ENCODE results near the gene RBP3.

Gene RBP3

DNA sequence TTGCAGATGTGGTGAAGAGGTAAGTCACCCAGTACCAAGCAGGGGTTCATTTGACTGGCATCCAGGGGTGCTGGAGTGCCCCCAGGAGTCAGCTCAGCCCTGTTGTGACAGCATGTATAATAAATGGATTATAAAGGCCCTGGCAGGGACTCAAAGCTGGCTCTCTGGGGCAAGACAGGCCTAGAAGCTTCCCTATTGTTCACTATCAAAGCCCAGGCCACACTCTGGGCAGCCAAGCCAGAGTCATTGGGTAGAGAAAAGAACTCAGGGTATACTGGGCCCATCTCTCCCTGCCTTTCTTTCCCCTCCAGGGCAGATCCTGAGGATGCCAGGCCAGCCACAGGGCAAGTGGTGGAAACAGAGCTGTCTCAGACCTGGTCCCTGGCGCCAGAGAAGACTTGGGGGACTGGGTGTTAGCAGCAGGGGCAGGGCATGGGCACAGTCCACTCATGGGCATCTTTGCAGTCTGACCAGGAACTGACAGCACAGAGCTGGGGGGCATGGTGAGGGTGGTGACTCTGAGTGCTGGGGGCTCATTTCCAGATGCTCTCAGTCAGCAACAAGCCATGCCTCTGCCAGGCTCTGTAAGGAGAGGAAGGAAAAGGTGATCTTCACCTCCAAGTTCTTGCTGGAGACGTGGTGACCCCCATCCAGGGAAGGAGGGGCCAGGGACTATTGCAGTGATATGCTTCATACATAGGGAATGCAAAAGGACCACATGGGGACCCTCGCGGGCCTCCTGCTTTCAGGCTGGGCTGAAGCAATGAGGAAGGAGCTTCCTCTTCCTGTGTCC lies 11.7 kb downstream of the RBP3 start:
- DNase-seq, result no peak

DNA sequence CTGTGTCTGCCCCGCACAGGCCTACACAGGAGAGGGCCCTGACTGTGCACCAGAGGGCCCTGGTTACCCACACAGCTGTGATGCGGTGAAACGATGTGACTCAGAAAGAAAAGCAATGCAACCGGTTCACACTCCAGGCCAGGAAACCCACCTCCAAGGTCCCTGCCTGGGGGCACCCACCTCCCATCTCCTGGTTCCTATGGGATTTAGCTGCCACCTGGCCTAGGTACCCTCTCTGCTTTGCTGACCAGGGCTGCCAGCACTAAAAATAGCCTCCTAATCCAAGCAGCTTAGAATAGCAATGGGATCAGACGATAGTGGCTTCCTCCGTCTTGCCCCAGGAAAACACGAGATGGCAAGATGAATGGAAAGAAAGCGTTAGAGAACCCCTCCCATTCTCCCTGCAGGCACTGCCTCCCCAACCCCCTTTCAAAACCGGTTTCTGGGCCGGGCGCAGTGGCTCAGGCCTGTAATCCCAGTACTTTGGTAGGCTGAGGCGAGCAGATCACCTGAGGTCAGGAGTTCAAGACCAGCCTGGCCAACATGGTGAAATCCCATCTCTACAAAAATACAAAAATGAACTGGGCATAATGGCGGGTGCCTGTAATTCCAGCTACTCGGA lies 12.4 kb downstream of the RBP3 start:
- no peak for DNase-seq

DNA sequence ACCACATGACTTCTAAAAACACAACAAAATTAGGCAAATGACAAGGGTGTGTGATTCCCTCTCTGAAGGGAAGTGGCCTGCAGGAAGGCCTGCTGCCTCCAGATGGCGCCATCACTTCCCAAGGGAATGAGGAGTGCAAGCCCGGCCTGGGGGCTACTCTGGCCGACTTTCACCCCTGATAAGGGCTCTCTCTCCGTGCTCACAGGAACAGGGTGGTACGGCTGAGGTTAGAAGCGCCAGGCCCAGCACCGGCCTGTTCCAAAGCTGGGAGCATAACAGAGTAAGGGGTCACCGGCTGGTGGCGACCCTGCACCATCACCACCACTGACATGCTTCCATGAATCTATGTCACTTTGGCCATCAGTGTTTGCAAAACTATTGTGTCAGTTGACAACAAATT lies 13.1 kb downstream of the RBP3 start:
- DNase-seq, result no peak

DNA sequence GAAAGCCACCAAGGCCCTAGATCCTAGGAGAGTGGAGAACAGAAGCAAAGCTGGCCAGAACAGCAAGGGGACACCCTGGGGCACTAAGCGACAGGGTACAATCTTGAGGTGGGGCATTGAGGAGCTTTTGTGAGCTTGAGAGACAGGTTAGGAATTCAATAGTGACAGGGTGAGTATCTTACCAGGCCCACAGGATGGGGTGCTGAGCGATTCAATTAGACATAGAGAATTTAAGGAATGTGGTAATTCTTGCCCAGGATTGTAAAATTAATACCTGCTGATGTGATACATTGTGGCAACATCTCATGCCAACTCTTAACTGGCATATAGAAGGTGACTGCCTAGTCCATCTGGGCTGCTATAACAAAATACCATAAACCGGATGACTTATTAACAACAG lies 14.0 kb downstream of the RBP3 start:
- DNase-seq, result no peak

DNA sequence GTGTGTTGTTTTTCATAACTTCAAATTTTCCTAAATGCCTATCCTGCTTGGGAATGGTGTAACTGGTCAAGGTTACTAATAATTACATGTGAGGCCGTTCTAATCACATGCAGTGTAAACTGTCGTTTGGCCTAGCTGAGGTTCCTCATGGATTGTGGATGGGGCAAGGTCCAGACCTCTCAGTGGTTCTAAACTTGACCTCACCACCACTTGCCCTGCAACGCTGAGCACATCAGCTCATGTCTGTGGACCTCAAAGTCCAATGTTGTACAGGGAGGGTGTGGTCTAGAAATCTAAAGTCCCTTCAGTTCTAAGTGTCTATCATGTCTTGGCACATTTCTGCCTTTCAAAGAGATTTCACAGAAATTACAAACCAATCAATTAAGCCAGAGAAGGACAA lies 15.6 kb downstream of the RBP3 start:
- no peak for DNase-seq

DNA sequence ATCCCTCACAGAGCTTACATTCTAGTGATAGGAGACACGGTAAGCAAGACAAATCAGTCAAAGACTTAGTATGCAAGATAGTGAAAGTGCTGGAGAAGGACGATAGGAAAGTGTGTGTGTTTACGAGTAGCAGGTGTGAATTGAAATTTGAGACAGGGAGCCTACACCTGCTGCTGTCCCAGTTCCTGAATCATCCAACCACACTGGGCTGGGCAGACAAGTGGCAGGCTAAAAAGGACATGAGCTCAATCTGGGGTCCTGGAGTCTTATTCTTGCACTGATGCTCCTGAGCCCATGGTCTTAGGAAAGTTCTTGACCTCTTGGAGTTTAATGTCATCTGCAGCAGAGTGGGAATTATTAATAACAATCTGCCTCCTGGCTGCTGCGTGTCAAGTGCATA lies 16.2 kb downstream of the RBP3 start:
- no peak for DNase-seq

DNA sequence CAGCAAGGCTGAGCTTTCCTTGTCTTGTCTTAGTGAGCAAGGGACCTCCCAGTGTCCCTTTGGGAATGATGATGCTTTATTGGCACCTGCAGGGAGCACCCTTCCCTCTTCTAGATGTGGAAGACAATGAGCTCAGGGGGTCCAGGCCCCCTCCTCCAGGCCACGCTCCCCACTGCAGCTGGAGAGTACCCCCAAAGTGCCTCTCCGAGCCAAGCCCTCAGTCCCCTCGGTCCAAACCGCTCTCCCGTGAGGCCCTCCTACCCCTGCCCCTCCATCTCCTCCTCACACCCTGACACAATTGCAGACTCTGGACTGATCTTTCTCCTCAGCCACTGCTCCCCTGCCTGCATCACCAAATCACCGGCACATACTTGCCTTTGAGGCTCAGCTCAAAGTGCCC lies 16.7 kb downstream of the RBP3 start:
- no peak for DNase-seq

DNA sequence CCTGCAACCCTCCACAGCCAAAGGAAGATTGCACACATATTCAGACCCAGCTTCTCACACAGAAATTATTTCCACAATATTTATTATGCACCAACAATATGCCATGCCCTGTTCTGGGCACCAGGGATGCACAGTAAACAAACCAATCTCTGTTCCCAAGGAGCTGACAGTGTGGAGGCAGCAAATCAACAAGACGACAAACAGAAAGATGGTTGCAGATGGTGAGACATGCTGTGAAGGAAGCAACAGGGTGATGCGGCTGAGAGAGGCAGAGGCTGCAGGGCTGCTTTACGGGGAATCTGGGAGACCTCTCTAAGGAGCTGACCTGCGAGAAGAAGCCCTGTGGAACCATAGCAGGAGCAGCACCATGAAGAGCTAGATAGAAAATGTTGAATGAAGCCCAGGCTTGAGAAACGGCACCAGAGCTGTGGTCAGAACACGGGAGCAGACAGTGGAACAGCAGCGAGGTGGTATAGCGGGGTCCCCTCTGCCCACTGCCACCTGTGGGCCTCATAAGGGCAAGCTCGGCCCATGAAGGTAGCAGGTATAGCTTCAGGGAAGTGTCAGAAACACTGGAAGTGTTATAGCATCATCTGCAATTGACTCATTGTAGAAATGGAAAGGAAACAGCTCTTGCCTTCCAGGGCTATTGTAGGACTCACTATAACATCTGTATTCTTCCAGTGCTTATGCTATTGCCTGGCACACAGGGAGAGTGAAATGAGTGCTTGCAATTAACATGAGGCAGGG lies 17.4 kb downstream of the RBP3 start:
- no peak for DNase-seq

DNA sequence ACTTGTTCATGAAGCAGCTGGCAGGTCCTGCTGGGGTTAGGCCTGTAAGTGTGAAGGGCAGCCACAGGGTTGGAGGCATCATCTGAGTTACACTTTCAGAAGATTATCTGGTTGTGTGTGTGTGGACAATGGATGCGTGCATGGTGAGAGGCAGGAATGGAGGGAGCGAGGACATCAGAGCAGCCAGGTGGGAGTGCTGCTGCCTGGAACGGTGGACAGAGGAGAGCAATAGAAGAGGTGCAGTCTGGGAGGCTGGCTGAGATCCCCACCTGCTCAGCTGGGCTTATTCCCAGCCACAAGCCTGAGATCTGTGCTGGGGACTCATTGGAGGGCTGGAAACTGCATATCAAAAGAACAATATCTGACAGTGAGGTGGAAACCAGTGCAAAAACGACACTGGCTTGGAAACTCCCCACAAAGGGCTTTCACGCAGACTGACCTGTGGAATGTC lies 18.0 kb downstream of the RBP3 start:
- no peak for DNase-seq

DNA sequence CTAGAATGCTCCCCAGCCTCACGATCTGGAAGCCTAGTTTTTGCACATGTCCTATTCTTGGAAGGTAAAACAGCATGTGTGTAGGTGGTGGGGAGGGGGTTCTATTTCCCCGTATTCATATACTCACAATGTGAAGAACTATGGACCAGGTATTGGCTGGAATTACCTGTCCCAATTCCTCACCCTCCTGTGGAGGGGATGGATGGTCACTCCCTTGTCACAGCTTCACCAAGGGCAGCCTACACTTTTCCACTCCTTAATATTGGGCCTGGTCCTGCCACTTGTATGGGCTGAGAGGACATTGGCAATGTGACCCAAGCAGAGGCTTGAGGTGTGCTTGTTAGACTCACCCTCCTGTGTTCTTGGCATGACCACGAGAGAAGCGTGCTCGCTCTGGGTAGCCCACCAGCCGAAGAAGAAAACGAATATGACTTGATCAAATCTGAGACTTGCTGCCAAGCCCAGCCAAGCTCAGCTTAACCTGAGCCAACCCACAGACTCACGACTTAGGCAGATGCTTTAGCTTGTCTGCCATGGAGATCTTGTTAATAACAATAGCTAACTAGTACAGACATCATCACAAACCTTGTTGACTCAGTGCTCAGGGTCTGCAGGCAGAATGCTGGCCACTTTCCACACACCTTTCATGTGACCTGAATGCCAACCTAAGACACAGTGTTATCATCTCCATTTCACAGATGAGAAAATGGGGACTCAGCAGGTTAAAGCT lies 18.7 kb downstream of the RBP3 start:
- DNase-seq, result no peak

DNA sequence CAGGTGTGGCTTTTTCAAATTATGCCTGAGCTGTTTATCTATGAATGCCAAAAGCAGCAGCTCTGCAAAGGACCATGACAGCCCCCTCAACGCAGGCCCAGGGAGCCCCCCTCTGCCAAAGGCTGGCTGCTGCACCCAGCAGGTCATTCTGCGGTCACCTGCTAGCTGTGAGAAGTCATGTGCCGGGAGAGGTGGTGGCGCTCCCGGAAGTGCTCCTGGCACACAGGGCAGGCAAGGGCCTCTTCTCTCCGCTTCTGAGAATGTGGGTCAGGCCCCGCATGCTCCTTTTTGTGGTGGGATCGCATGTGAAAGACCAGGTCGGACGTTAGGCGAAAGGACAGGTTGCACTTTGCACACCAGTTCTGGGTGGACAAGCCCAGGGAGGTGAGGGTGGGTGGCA lies 19.5 kb downstream of the RBP3 start:
- DNase-seq, result no peak

DNA sequence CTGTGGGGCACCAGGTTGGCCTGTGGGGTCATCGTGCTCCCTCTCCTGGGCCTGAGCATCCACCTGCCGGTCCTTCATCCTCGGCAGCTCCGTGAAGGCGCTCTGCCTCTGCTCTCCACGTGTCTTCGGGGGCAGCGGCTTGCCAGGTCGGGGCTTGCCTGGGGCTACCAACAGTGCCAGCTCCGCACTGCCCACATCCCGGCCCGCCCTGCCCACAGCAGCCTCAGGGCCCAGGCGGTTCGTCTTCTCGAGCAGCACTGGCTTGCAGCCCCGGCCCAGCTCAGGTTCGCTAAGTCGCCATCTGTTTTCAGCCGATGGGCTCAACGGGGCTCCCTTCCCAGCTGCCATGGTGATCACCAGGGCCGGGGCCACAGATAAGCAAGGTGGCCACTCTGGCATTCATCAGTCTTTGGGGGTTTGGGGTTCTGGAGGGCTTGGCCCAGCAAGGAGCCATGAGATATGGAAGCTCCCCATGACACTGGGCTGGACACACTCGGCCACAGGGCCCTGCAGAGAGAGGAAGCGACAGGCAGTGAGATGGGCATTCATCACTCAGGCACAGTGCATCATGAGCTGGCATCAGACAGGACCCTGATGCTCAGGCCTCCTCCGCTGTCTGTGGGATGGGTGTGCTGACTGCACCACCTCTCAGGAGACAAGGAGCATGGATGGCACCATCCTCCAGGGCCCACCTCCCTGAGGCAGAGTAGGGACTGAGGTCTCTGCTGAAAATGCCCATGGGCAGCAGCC lies 20.4 kb downstream of the RBP3 start:
- DNase-seq, result no peak

DNA sequence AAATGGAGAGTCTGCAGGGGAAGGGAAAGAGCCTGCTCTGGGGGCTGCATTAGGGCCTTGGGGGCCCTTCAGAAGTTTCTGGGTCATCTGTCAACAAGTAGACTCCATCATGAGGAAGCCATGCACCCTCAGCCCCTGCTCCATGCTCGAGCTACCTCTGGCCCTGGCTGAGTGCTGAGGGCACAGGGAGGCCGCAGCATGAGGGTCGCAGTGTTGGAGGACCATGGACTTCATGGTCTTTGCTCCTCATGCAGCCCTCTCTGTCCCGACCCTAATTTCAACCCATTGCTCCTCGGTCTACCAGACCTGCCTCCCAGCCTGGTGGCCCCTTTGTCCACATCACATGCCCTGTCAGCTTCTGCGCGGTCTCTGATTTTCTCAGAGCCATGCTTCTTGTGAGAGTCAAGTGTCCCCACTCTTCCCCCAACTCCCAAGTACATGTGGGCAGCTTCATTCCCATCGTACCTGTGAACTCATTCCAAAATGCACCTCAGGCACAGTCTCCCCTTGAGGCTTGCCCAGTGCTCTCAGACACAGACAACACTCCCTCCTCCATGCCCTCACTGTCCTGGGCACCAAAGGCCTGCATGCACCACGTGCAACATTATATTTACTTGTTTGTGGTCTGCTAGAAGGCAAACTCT lies 21.2 kb downstream of the RBP3 start:
- DNase-seq, result no peak

DNA sequence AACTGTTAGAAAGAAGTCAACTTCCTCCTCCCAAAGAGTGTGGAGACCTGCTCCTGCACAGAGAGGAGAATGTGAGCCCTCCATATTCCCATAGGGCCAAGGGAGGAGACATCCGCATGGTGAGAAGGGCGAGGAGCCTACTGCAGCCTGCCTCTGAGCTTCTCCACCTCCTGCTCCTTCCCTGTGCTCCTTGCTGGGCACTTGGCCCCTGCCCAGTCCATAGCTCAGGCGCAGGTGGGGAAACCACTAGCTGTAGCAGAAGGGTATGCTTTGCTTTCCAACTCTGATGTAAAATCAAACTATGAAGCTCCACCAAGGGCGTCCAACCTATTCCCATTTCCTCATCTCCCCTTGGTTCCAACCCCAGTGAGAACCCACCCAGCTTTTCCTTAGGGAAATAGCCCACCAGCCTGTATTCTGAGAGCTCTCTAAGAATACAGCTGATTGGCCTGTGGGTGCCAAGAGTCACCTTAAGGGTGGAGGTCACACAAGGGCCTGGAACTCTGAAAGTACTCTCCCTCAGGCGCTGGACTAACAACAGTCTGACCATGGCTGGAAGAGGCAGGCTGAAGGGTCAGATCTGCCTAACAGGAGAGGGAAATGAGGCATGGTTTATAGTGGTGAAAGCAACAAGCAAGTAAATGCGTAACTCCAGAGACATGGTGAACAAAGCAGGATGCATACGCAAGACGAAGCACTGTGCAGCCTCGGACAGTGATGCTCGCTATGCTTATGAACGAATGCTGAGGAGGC lies 22.0 kb downstream of the RBP3 start:
- no peak for DNase-seq

DNA sequence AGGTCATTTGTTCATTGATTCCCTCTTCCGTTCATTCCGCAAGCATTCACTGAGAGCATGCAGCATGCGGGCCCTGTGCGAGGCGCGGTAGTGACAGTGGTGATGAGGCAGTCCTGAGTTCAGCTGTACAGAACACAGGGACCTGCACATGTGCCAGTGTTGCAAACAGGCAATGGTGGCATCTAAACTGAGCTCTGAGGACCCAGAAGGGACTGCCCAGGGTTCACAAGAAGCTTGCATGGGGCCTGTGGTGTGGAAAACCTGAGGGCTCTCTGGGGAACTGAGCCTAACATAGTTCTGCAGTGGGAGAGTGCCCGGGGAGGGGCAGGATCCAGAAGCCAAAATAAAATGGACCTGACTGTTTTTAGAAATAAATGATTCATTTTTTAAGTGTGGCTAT lies 22.7 kb downstream of the RBP3 start:
- DNase-seq, result no peak

DNA sequence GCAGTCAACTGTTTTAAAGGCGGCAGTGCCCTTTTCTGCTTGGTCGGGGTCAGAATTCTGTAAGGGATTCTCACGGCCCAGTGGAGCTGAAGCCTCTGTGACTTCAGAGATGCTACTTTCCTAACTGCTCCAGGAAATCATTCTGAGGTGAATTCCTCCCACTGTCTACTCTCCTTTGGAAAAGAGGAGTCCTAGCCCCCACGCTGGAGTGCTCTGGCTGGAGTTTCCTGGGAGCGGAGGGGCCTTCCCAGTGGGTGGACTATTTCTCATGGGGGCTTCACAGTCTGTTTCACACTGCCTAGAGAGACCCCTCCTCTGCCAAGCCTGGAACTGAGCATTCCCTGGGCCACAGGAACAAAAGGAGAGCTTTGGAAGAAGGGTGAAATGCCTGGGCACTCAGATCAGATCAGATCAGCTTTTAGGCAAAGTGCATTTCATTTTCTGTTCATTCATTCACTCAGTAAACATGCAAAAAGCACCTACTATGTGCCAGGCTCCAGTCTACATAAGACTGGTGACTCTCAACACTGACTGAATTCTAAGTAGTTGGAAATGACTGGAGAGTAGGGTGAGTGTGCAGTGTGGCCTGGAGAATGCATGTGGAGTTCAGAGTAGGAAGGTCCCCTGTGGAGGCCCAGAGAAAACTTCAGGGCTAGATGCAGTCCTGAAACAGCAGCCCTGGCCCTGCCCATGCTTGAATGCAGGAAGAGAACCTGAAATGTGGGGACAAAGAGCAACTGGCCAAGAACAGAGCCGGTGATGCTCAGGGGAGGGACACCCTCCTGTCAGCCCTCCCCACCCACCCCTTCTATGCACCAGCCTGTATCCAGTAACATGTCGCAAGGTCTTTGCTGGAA lies 23.7 kb downstream of the RBP3 start:
- no peak for DNase-seq

DNA sequence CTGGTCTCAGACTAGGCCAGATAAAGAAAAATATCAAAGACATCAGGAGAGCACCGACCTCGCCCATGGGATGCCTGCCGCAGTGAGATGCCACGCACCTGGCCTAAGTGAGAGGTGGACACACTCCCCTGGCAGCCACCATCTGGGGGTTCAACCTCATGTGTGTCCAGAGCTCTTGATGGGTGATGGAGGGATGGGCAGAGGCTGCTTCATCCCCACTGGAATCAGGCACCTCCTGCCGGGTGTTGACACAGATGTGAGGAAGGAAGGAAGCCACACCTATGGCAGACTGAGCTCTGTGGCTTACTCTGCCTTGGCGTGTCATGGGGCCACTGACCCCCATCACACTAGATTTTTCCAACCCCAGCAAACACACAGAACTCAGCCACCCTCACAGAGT lies 24.6 kb downstream of the RBP3 start:
- no peak for DNase-seq

DNA sequence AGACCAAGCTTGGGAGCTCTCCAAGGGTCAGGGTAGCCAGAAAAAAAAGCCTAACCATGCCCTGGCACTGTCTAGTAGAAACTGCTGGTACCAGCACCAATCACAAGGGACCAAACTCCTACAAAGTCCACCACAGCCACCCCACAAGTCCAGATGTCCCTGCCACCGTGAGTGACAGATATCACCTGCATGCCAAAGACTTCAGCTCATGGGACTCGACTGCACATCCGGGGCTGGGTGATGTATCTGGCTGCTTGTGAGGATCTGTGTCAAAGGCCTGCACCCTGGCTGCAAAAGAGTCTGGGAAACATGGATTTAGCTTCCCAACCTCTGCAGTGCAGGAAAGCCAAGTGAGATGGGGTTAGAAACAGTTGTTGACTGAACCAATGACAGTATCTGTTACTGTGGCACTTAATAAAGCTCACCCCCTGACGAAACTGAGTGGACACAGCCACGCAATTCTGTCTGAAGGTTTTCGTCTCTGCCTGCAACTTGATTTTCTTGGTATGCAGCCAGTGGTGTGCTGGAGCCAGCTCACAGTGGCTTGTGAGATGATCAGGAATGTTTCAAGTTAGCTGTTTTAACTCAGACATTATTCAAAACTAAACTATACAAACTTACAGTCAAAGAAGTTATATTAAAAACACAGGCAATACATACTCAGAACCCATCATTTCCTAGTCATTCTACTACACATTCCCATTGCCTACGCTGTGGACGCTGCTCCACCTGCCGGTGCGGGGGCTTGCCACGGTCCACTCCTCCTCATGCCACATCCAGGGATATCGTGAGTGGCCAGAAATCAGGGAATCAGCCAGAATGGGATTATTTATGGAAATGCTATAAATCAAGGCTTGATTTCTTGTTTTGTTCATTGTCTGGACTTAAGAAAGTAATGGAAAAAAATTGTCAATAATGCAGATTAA lies 26.7 kb downstream of the RBP3 start:
- no peak for DNase-seq
